Spleen (tissue), 7 donors: ENCODE measurements around the gene FGF14.

Experiments used
- POLR2A ChIP-seq, 3 donors: fragments of 450-650 bp; IDR thresholded peaks; one replicate each; pipeline ENCODE4 v1.5.1; 2017; ENCODE audit warnings: antibody characterized with exemption in 3 of 3, mild to moderate bottlenecking in 1 of 3
- TF ChIP-seq, protein P1 (sequence below), 11 experiments: fragments of 200-600 bp in 7 of 11; fragments of 450-650 bp in 4 of 11; sonication (generic) in 4 of 11; IDR thresholded peaks in 8 of 11; conservative IDR thresholded peaks in 3 of 11; 1 replicate in 7 of 11; 2 replicates in 4 of 11; pipeline versions ENCODE4 v1.4.0 to v1.8.0; 2016 to 2021; ENCODE audit warnings: antibody characterized with exemption in 11 of 11, inconsistent platforms in 4 of 11, mild to moderate bottlenecking in 1 of 11
- donor health status: DM: no; HTN: no; CAD: no; lungs with moderate emphysema.
- donor health status: DM: no; HTN: no; CAD: no.
- donor health status: DM: no; HTN: no; CAD: no.

DNA sequence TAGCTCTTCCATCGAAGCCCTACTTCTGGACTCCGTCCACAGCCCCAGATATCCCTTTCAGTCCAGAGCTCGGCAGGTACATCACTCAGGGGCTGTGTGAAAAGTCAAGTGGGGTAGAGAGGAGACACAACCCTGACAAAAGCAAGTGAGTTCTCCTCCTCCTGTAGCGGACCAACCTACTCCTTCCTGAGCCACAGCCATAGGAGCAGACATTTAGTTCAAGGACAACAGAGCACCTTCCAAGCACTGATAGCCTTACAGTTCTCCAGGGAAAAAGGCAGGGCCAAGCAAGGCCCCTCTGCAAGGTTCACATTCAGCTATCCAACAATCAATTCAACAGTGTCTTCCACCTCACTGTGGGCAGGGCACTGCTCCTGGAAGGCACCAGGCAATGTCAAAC is 89.0 kb downstream of the FGF14 start:
- TF ChIP-seq POLR2A (IDR thresholded peaks at IDR 0.05): no peak
- TF ChIP-seq, protein P1, sequence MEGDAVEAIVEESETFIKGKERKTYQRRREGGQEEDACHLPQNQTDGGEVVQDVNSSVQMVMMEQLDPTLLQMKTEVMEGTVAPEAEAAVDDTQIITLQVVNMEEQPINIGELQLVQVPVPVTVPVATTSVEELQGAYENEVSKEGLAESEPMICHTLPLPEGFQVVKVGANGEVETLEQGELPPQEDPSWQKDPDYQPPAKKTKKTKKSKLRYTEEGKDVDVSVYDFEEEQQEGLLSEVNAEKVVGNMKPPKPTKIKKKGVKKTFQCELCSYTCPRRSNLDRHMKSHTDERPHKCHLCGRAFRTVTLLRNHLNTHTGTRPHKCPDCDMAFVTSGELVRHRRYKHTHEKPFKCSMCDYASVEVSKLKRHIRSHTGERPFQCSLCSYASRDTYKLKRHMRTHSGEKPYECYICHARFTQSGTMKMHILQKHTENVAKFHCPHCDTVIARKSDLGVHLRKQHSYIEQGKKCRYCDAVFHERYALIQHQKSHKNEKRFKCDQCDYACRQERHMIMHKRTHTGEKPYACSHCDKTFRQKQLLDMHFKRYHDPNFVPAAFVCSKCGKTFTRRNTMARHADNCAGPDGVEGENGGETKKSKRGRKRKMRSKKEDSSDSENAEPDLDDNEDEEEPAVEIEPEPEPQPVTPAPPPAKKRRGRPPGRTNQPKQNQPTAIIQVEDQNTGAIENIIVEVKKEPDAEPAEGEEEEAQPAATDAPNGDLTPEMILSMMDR (IDR thresholded peaks at IDR 0.05 in 8 of 11, conservative IDR thresholded peaks at IDR 0.05 in 3 of 11): no peak
